HepG2 (cell line): Measurements from ENCODE around the gene SERHL2. TPM values are rescaled to one million over a fixed set of nuclear protein-coding genes. Genes with fewer than 3 reads are reported as not detected.

ENCODE experiments used
- MAFF ChIP-seq: IDR thresholded peaks from 2 replicates; pipeline ENCODE4 v1.6.1; 2011; ENCODE audit warnings: low read depth, low read length, improper control_type of control experiment
- MAFG ChIP-seq: sonication (generic); formaldehyde crosslinking; IDR thresholded peaks from 2 replicates; pipeline ENCODE4 v1.5.1; 2020; ENCODE audit warnings: mild to moderate bottlenecking, missing genetic modification reagents
- MAFK ChIP-seq, 2 experiments: IDR thresholded peaks in 1 of 2; conservative IDR thresholded peaks in 1 of 2; 2 replicates each; pipeline ENCODE4 v1.6.1; 2011; ENCODE audit warnings: improper control_type of control experiment in 2 of 2, low read length in 2 of 2
- MIER3 ChIP-seq: IDR thresholded peaks from 2 replicates; pipeline ENCODE4 v1.6.1; 2016; ENCODE audit warnings: missing compliant biosample characterization, borderline replicate concordance
- PLRG1 ChIP-seq: fragments of 450-650 bp; conservative IDR thresholded peaks from 2 replicates; pipeline ENCODE4 v1.6.1; 2016
- POLR2AphosphoS2 ChIP-seq: IDR thresholded peaks from 2 replicates; pipeline ENCODE4 v1.6.1; 2011; ENCODE audit warnings: low read depth, low read length, improper control_type of control experiment
- PRDM10 ChIP-seq: sonication (generic); formaldehyde crosslinking; IDR thresholded peaks from 2 replicates; pipeline ENCODE4 v1.4.0; 2020; ENCODE audit warnings: low read depth, missing genetic modification reagents
- PRMT3 ChIP-seq: sonication (generic); formaldehyde crosslinking; IDR thresholded peaks from 2 replicates; pipeline ENCODE4 v1.8.1; 2022; ENCODE audit warnings: low read depth, mild to moderate bottlenecking, moderate library complexity, missing genetic modification reagents, borderline replicate concordance
- RBAK ChIP-seq: sonication (generic); formaldehyde crosslinking; IDR thresholded peaks from 2 replicates; pipeline ENCODE4 v1.5.1; 2020; ENCODE audit warnings: mild to moderate bottlenecking, missing genetic modification reagents
- ZMYM2 ChIP-seq: sonication (generic); formaldehyde crosslinking; IDR thresholded peaks from 2 replicates; pipeline ENCODE4 v1.8.0; 2022; ENCODE audit warnings: mild to moderate bottlenecking, missing genetic modification reagents
- ZNF101 ChIP-seq: sonication (generic); formaldehyde crosslinking; IDR thresholded peaks from 2 replicates; pipeline ENCODE4 v1.4.0; 2020; ENCODE audit warnings: mild to moderate bottlenecking, low read depth, missing genetic modification reagents, borderline replicate concordance
- ZNF451 ChIP-seq: sonication (generic); formaldehyde crosslinking; IDR thresholded peaks from 2 replicates; pipeline ENCODE4 v1.5.0; 2020; ENCODE audit warnings: mild to moderate bottlenecking, missing genetic modification reagents
- ZNF558 ChIP-seq: sonication (generic); formaldehyde crosslinking; IDR thresholded peaks from 2 replicates; pipeline ENCODE4 v1.9.0; 2022; ENCODE audit warnings: mild to moderate bottlenecking, missing genetic modification reagents, borderline replicate concordance
- ZNF878 ChIP-seq: sonication (generic); formaldehyde crosslinking; IDR thresholded peaks from 2 replicates; pipeline ENCODE4 v1.8.1; 2023; ENCODE audit warnings: mild to moderate bottlenecking, missing genetic modification reagents, moderate library complexity
- polyA plus RNA-seq, 8 experiments: library from polyadenylated mRNA; depleted of rRNA in 3 of 8; stranded (reverse) in 7 of 8; unstranded in 1 of 8; fragments of >200 nt; fragmentation: Illumina TruSeq in 4 of 8; extraction: Trizol in 4 of 8; gene quantifications; 2 replicates each; pipeline versions ENCODE4 v1.2.1 to v1.2.3, GENCODE V29; 2011 to 2016; ENCODE audit warnings: low read depth in 4 of 8, missing spikeins in 1 of 8, mixed read lengths in 1 of 8; ENCODE audit not compliant: insufficient read depth in 1 of 8
- total RNA-seq, 5 experiments: library from RNA; depleted of rRNA; stranded (reverse); fragments of >200 nt; fragmentation: Illumina TruSeq; extraction: Trizol; gene quantifications; 2 replicates each; pipeline ENCODE4 v1.2.3, GENCODE V29; 2016; ENCODE audit warnings: low read depth in 1 of 5
- TF ChIP-seq, protein P1 (sequence below): IDR thresholded peaks from 2 replicates; pipeline ENCODE4 v1.6.1; 2016; ENCODE audit warnings: mild to moderate bottlenecking, missing biosample characterization, missing genetic modification reagents
- TF ChIP-seq, protein P2 (sequence below): sonication (generic); formaldehyde crosslinking; IDR thresholded peaks from 2 replicates; pipeline ENCODE4 v1.4.0; 2020; ENCODE audit warnings: missing genetic modification reagents
- TF ChIP-seq, protein P3 (sequence below): IDR thresholded peaks from 2 replicates; pipeline ENCODE4 v1.6.1; 2012; ENCODE audit warnings: inconsistent platforms
- TF ChIP-seq, protein P4 (sequence below): sonication (generic); formaldehyde crosslinking; IDR thresholded peaks from 2 replicates; pipeline ENCODE4 v1.4.0; 2020; ENCODE audit warnings: mild to moderate bottlenecking, missing genetic modification reagents

Gene SERHL2
- total and polyA plus RNA-seq, 2 of the 13 experiments (the other 11 are each of a cell fraction or from before 2014, with no cell fraction given), result 1.0 to 1.8 TPM

DNA sequence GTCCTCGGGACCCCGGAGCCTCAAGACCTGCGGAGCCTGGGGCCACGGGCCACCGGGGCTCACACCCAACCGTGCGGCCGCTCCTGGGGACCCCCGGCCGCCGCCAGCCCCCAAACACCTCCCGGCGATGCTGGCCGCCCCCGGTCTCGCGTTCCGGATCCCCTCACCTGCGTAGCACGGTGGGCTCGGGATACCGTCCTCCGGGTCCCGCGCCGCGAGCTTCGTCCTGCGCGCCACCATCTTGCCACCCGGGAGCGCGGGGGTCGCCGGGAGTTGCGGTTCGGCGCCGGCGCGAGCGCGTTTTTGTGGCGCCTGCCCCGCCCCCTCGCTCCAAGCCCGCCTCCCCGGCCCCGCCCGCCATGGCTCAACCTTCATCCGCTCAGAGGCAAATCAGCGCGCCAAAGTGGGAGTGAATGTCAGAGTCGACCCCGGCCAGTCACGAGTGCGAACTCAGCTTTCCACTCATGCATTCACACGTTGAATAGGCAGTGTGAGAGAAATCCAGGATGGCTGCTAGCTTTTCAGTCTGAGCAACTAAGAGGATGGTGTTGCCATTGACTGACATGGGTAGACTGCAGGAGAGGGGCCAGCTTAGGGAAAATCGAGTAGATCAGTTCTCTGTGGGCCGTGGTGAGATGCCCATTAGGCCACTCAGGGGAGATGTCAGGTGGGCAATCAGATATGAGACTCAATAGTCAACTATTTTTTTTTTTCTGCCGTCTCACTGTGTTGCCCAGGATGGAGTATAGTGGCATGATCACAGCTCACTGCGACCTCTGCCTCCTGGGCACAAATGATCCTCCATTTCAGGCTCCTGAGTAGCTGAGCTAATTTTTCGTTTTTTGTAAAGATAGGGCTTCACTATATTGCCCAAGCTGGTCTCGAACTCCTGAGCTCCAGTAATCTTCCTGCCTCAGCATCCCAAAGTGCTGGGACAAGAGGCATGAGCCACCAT, 28.3 kb downstream of the SERHL2 start (continued):
- TF ChIP-seq MIER3 (CRISPR knock-in tag), result no peak
- no peak for TF ChIP-seq MAFG (CRISPR knock-in tag)
- TF ChIP-seq, protein P1, sequence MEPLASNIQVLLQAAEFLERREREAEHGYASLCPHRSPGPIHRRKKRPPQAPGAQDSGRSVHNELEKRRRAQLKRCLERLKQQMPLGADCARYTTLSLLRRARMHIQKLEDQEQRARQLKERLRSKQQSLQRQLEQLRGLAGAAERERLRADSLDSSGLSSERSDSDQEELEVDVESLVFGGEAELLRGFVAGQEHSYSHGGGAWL, result peak; percentile 52; the same call in 1 of the 2 replicates
- TF ChIP-seq ZNF101 (CRISPR knock-in tag), result no peak
- TF ChIP-seq, protein P2, sequence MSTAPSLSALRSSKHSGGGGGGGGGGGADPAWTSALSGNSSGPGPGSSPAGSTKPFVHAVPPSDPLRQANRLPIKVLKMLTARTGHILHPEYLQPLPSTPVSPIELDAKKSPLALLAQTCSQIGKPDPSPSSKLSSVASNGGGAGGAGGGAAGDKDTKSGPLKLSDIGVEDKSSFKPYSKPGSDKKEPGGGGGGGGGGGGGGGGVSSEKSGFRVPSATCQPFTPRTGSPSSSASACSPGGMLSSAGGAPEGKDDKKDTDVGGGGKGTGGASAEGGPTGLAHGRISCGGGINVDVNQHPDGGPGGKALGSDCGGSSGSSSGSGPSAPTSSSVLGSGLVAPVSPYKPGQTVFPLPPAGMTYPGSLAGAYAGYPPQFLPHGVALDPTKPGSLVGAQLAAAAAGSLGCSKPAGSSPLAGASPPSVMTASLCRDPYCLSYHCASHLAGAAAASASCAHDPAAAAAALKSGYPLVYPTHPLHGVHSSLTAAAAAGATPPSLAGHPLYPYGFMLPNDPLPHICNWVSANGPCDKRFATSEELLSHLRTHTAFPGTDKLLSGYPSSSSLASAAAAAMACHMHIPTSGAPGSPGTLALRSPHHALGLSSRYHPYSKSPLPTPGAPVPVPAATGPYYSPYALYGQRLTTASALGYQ (CRISPR knock-in tag), result no peak
- TF ChIP-seq, protein P3, sequence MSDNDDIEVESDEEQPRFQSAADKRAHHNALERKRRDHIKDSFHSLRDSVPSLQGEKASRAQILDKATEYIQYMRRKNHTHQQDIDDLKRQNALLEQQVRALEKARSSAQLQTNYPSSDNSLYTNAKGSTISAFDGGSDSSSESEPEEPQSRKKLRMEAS, result peak; percentile 55; the same call in 1 of the 2 replicates
- TF ChIP-seq, protein P4, sequence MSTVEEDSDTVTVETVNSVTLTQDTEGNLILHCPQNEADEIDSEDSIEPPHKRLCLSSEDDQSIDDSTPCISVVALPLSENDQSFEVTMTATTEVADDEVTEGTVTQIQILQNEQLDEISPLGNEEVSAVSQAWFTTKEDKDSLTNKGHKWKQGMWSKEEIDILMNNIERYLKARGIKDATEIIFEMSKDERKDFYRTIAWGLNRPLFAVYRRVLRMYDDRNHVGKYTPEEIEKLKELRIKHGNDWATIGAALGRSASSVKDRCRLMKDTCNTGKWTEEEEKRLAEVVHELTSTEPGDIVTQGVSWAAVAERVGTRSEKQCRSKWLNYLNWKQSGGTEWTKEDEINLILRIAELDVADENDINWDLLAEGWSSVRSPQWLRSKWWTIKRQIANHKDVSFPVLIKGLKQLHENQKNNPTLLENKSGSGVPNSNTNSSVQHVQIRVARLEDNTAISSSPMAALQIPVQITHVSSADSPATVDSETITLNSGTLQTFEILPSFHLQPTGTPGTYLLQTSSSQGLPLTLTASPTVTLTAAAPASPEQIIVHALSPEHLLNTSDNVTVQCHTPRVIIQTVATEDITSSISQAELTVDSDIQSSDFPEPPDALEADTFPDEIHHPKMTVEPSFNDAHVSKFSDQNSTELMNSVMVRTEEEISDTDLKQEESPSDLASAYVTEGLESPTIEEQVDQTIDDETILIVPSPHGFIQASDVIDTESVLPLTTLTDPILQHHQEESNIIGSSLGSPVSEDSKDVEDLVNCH (CRISPR knock-in tag), result no peak
- no peak for TF ChIP-seq ZNF878 (CRISPR knock-in tag)
- no peak for TF ChIP-seq PLRG1
- no peak for TF ChIP-seq RBAK (CRISPR knock-in tag)
- no peak for TF ChIP-seq PRMT3 (CRISPR knock-in tag)
- no peak for TF ChIP-seq ZNF451 (CRISPR knock-in tag)
- TF ChIP-seq PRDM10, result no peak
- TF ChIP-seq ZMYM2 (CRISPR knock-in tag), result no peak
- TF ChIP-seq MAFK (conservative IDR thresholded peaks at IDR 0.05 in 1 of 2, IDR thresholded peaks at IDR 0.05 in 1 of 2; ENCODE audit: low read length in 2 of 2), result no peak
- TF ChIP-seq POLR2AphosphoS2, result no peak
- TF ChIP-seq MAFF, result no peak
- no peak for TF ChIP-seq ZNF558 (CRISPR knock-in tag)
